Kidney tubule cell (primary cell): ENCODE data around the gene ALKAL2.

Source experiments
- DNase-seq: peaks from one replicate; pipeline ENCODE4 v3.0.0-alpha.2; 2018; ENCODE audit warnings: low spot score

Gene ALKAL2

GRCh38 chr2:270861-271260, 17.0 kb downstream of the ALKAL2 start:
- no peak for DNase-seq

- DNase-seq, result no peak
These were observed 18.4 kb downstream of the ALKAL2 start for GRCh38 chr2:269356-270030.

- no peak for DNase-seq
These were observed 19.6 kb downstream of the ALKAL2 start for GRCh38 chr2:268323-268722.

- DNase-seq, result peak; percentile 97
These were observed 23.1 kb downstream of the ALKAL2 start, which contains the start of gene ACP1 for GRCh38 chr2:264493-265468. Gene ACP1 (plus strand): TSS chr2:264947. CDS start chr2:264965, 18 bp downstream.

- DNase-seq, result peak; percentile 73
These were observed 24.0 kb downstream of the ALKAL2 start, which contains the start of gene SH3YL1 for GRCh38 chr2:263774-264492. Gene SH3YL1 (minus strand): TSS chr2:264032. CDS start chr2:263984, 48 bp downstream.

GRCh38 chr2:263022-263738, 24.7 kb downstream of the ALKAL2 start:
- DNase-seq, result peak; percentile 24

- DNase-seq, result no peak
These were observed 25.8 kb downstream of the ALKAL2 start for GRCh38 chr2:262117-262516.

GRCh38 chr2:260507-261161, 27.3 kb downstream of the ALKAL2 start:
- DNase-seq, result peak; percentile 70

GRCh38 chr2:259789-260331, 28.0 kb downstream of the ALKAL2 start:
- DNase-seq, result no peak

GRCh38 chr2:258933-259332, 29.0 kb downstream of the ALKAL2 start:
- no peak for DNase-seq

- DNase-seq, result no peak
These were observed 30.0 kb downstream of the ALKAL2 start for GRCh38 chr2:257842-258241.

- DNase-seq, result no peak
These were observed 30.5 kb downstream of the ALKAL2 start for GRCh38 chr2:257429-257828.

GRCh38 chr2:256094-256493, 31.8 kb downstream of the ALKAL2 start:
- no peak for DNase-seq

- DNase-seq, result no peak
These were observed 32.7 kb downstream of the ALKAL2 start for GRCh38 chr2:255195-255594.

- DNase-seq, result peak; percentile 40
These were observed 33.6 kb downstream of the ALKAL2 start for GRCh38 chr2:254241-254640.

GRCh38 chr2:253202-253638, 34.7 kb downstream of the ALKAL2 start:
- no peak for DNase-seq

GRCh38 chr2:252001-252602, 35.8 kb downstream of the ALKAL2 start:
- DNase-seq, result no peak

GRCh38 chr2:249538-250042, 38.3 kb downstream of the ALKAL2 start:
- no peak for DNase-seq

GRCh38 chr2:248724-249123, 39.2 kb downstream of the ALKAL2 start:
- no peak for DNase-seq
